ENCODE measurements around the gene CD274.
"Not testable (repeated sequence)": the region's sequence is repeated elsewhere in the genome, so short reads cannot be mapped to it uniquely, and the experiment has no call there.

Gene CD274

GRCh38 chr9:5438301-5439162, 11.8 kb upstream of the CD274 start:
- peak; percentile 41 to 59 for DNase-seq (ENCODE audit: low read depth in 2 of 2)
- H3K4me3 ChIP-seq (replicated peaks in 1 of 2; ENCODE audit: low read depth in 2 of 2, low read length in 2 of 2), result peak overlapping the region; percentile 69 to 81
- no peak for TF ChIP-seq CTCF (IDR thresholded peaks at IDR 0.05; ENCODE audit: low read depth, low read length)

- no peak for DNase-seq (ENCODE audit: low read depth in 2 of 2)
- no peak for TF ChIP-seq CTCF (IDR thresholded peaks at IDR 0.05; ENCODE audit: low read depth, low read length)
- no peak overlapping the region for H3K4me3 ChIP-seq (replicated peaks in 1 of 2; ENCODE audit: low read depth in 2 of 2, low read length in 2 of 2)
Observed at GRCh38 chr9:5440426-5440825, 9.9 kb upstream of the CD274 start.

GRCh38 chr9:5441043-5441442, 9.3 kb upstream of the CD274 start:
- TF ChIP-seq CTCF (IDR thresholded peaks at IDR 0.05; ENCODE audit: low read depth, low read length), result no peak
- H3K4me3 ChIP-seq (replicated peaks in 1 of 2; ENCODE audit: low read depth in 2 of 2, low read length in 2 of 2), result no peak overlapping the region
- peak; percentile 29 to 78 for DNase-seq (ENCODE audit: low read depth in 2 of 2)

GRCh38 chr9:5442400-5443011, 7.8 kb upstream of the CD274 start:
- no peak overlapping the region for H3K4me3 ChIP-seq (replicated peaks in 1 of 2; ENCODE audit: low read depth in 2 of 2, low read length in 2 of 2)
- peak; percentile 73 to 77 for DNase-seq (ENCODE audit: low read depth in 2 of 2)
- TF ChIP-seq CTCF (IDR thresholded peaks at IDR 0.05; ENCODE audit: low read depth, low read length), result peak; percentile 48

GRCh38 chr9:5443850-5444249, 6.5 kb upstream of the CD274 start:
- no peak overlapping the region for H3K4me3 ChIP-seq (replicated peaks in 1 of 2; ENCODE audit: low read depth in 2 of 2, low read length in 2 of 2)
- no peak for DNase-seq (ENCODE audit: low read depth in 2 of 2)
- TF ChIP-seq CTCF (IDR thresholded peaks at IDR 0.05; ENCODE audit: low read depth, low read length), result no peak

GRCh38 chr9:5445096-5445495, 5.2 kb upstream of the CD274 start:
- not testable (repeated sequence) for H3K4me3 ChIP-seq (replicated peaks in 1 of 2; ENCODE audit: low read depth in 2 of 2, low read length in 2 of 2); DNase-seq (ENCODE audit: low read depth in 2 of 2)

- no peak overlapping the region for H3K4me3 ChIP-seq (replicated peaks in 1 of 2; ENCODE audit: low read depth in 2 of 2, low read length in 2 of 2)
- DNase-seq (ENCODE audit: low read depth in 2 of 2), result no peak
- no peak for TF ChIP-seq CTCF (IDR thresholded peaks at IDR 0.05; ENCODE audit: low read depth, low read length)
Observed at GRCh38 chr9:5445886-5446285, 4.5 kb upstream of the CD274 start.
